B cell (primary cell): ENCODE results near the gene KCNJ6.

Source experiments
- CTCF ChIP-seq: fragments of 200-600 bp; IDR thresholded peaks from one replicate; pipeline ENCODE4 v1.8.0; 2022; ENCODE audit warnings: antibody characterized with exemption, mild to moderate bottlenecking
- EZH2 ChIP-seq: IDR thresholded peaks from 2 replicates; pipeline ENCODE4 v1.6.1; 2012; ENCODE audit warnings: borderline replicate concordance, low read depth, mild to moderate bottlenecking, moderate library complexity, low read length; ENCODE audit not compliant: insufficient read depth, poor library complexity, severe bottlenecking

GRCh38 chr21:37808261-37808660 lies 108.0 kb downstream of the KCNJ6 start:
- TF ChIP-seq CTCF (no peak), EZH2 (no peak)
